HEK293 (cell line): ENCODE measurements around the gene PLEKHM1.
"Not testable (repeated sequence)": the region's sequence is repeated elsewhere in the genome, so short reads cannot be mapped to it uniquely, and the experiment has no call there.

Experiments used
- CTCF ChIA-PET: fragments of 350-600 bp; formaldehyde crosslinking; extraction: SDS; loops from one replicate; lab custom pipeline; 2021; ENCODE audit warnings: antibody characterized with exemption; lab: Yijun Ruan, JAX
- POLR2A ChIA-PET: fragments of 300-600 bp; formaldehyde crosslinking; extraction: SDS; loops from one replicate; lab custom pipeline; 2020; ENCODE audit warnings: antibody characterized with exemption, inconsistent platforms; lab: Yijun Ruan, JAX
- H3K27ac ChIP-seq: fragments of 200-500 bp; sonication (Bioruptor generic); 2 replicates; pipeline ENCODE4 v1.5.1; 2014; ENCODE audit warnings: low read depth, low read length, control low read depth, inconsistent platforms; ENCODE audit errors: extremely low read depth
- H3K36me3 ChIP-seq, 2 experiments: fragments of 200-500 bp in 1 of 2; sonication (Bioruptor generic) in 1 of 2; 1 replicate in 1 of 2; 2 replicates in 1 of 2; pipeline ENCODE4 v1.5.1; 2014 to 2017; ENCODE audit warnings: inconsistent platforms in 2 of 2, low read length in 2 of 2; ENCODE audit not compliant: control insufficient read depth in 2 of 2, insufficient read depth in 1 of 2
- H3K4me1 ChIP-seq: fragments of 200-500 bp; sonication (Bioruptor generic); 2 replicates; pipeline ENCODE4 v1.5.1; 2014; ENCODE audit warnings: mild to moderate bottlenecking, low read length, inconsistent platforms; ENCODE audit not compliant: control insufficient read depth, insufficient read depth
- H3K4me3 ChIP-seq: 2 replicates; pipeline ENCODE4 v1.5.1; 2011; ENCODE audit warnings: low read depth, mild to moderate bottlenecking, control low read depth, low read length, moderate library complexity
- H3K9me3 ChIP-seq: fragments of 200-500 bp; sonication (Bioruptor generic); 2 replicates; pipeline ENCODE4 v1.5.1; 2014; ENCODE audit warnings: low read depth, low read length, inconsistent platforms; ENCODE audit not compliant: control insufficient read depth, insufficient read depth
- GLIS1 ChIP-seq: fragments of 450-650 bp; formaldehyde crosslinking; IDR thresholded peaks from 2 replicates; pipeline ENCODE4 v1.5.1; 2016; ENCODE audit warnings: missing biosample characterization, missing genetic modification characterization
- PATZ1 ChIP-seq: fragments of 450-650 bp; formaldehyde crosslinking; IDR thresholded peaks from 2 replicates; pipeline ENCODE4 v1.5.1; 2016; ENCODE audit warnings: missing biosample characterization, missing genetic modification characterization
- SP2 ChIP-seq: fragments of 450-650 bp; formaldehyde crosslinking; IDR thresholded peaks from 2 replicates; pipeline ENCODE4 v1.5.1; 2016; ENCODE audit warnings: missing biosample characterization, missing genetic modification characterization
- ZBTB48 ChIP-seq: fragments of 450-650 bp; formaldehyde crosslinking; IDR thresholded peaks from 2 replicates; pipeline ENCODE4 v1.5.1; 2016; ENCODE audit warnings: missing biosample characterization, missing genetic modification characterization
- ZEB2 ChIP-seq: fragments of 450-650 bp; formaldehyde crosslinking; IDR thresholded peaks from 2 replicates; pipeline ENCODE4 v1.5.1; 2016; ENCODE audit warnings: missing biosample characterization, missing genetic modification characterization
- ZFP69B ChIP-seq: fragments of 450-650 bp; formaldehyde crosslinking; IDR thresholded peaks from 2 replicates; pipeline ENCODE4 v1.5.1; 2016; ENCODE audit warnings: missing biosample characterization, missing genetic modification characterization
- ZNF335 ChIP-seq: fragments of 450-650 bp; formaldehyde crosslinking; conservative IDR thresholded peaks from 2 replicates; pipeline ENCODE4 v1.5.1; 2016; ENCODE audit warnings: missing biosample characterization, missing genetic modification characterization
- ZNF629 ChIP-seq: fragments of 450-650 bp; formaldehyde crosslinking; IDR thresholded peaks from 2 replicates; pipeline ENCODE4 v1.5.1; 2017; ENCODE audit warnings: missing biosample characterization, missing genetic modification characterization
- TF ChIP-seq, protein P1 (sequence below): fragments of 450-650 bp; formaldehyde crosslinking; IDR thresholded peaks from 2 replicates; pipeline ENCODE4 v1.5.1; 2016; ENCODE audit warnings: missing biosample characterization, missing genetic modification characterization
- TF ChIP-seq, protein P2 (sequence below): fragments of 450-650 bp; formaldehyde crosslinking; IDR thresholded peaks from 2 replicates; pipeline ENCODE4 v1.5.1; 2016; ENCODE audit warnings: missing biosample characterization, missing genetic modification characterization

PLEKHM1 gene

DNA sequence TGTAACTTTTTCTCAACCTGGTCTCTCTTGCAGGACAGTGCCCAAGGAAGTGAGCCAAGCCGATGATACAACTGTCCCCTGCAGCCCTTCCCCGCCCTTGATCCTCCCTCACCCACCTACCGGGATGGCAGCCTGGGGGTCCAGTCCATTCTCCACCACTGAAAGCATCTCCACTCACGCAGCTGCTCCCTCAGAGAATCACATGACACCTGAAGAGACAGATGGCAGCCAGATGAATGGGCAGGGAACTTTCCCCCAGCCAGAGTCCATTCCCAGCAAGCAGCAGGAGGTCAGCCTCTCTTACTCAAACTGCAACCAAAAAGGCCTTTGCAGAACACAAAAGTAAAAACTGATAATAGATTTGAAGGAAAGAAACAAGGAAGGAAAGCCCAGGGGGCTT, 8.2 kb downstream of the PLEKHM1 start:
- POLR2A ChIA-PET, H3K4me3 ChIP-seq: not testable (repeated sequence)

GRCh38 chr17:45475436-45475835, 15.1 kb downstream of the PLEKHM1 start:
- H3K4me3 ChIP-seq, CTCF ChIA-PET, POLR2A ChIA-PET, H3K27ac ChIP-seq, H3K4me1 ChIP-seq, H3K9me3 ChIP-seq: not testable (repeated sequence)
- H3K36me3 ChIP-seq = peaks cover 0 to 33% of the 10 kb centered on the region in 2 experiments; a peak in 1 of 3 replicates

More for the DNA sequence above, 8.2 kb downstream of the PLEKHM1 start:
- H3K9me3 ChIP-seq, H3K36me3 ChIP-seq, H3K4me1 ChIP-seq, CTCF ChIA-PET, H3K27ac ChIP-seq: not testable (repeated sequence)

DNA sequence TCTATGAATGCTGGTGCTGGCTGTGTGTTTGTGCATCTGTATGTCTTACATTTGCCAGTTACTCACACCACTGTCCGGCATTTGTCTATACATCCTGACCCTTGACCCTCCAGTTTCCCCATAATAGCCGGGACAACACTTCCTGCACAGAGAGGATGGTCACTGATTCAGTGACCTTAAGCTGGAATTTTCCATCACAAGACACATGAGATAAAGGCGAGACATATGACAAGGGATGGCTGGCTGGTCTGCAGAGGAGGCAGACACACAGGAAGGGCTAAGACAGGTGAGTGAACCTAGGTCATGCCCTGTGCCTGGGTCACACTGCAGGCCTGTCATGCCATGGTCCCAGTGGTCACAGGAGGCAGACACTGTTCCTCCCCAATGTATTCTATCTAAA, 18.3 kb downstream of the PLEKHM1 start:
- H3K4me1 ChIP-seq, POLR2A ChIA-PET, H3K9me3 ChIP-seq, CTCF ChIA-PET, H3K27ac ChIP-seq, H3K4me3 ChIP-seq: not testable (repeated sequence)
- peaks cover 0 to 37% of the 10 kb centered on the region in 2 experiments; a peak in 1 of 3 replicates for H3K36me3 ChIP-seq

- H3K27ac ChIP-seq, H3K4me3 ChIP-seq, H3K9me3 ChIP-seq, POLR2A ChIA-PET, H3K4me1 ChIP-seq, CTCF ChIA-PET: not testable (repeated sequence)
- peaks cover 0 to 19% of the 10 kb centered on the region in 2 experiments; a peak in 1 of 3 replicates for H3K36me3 ChIP-seq
Observed at GRCh38 chr17:45469204-45469563, 21.3 kb downstream of the PLEKHM1 start.

DNA sequence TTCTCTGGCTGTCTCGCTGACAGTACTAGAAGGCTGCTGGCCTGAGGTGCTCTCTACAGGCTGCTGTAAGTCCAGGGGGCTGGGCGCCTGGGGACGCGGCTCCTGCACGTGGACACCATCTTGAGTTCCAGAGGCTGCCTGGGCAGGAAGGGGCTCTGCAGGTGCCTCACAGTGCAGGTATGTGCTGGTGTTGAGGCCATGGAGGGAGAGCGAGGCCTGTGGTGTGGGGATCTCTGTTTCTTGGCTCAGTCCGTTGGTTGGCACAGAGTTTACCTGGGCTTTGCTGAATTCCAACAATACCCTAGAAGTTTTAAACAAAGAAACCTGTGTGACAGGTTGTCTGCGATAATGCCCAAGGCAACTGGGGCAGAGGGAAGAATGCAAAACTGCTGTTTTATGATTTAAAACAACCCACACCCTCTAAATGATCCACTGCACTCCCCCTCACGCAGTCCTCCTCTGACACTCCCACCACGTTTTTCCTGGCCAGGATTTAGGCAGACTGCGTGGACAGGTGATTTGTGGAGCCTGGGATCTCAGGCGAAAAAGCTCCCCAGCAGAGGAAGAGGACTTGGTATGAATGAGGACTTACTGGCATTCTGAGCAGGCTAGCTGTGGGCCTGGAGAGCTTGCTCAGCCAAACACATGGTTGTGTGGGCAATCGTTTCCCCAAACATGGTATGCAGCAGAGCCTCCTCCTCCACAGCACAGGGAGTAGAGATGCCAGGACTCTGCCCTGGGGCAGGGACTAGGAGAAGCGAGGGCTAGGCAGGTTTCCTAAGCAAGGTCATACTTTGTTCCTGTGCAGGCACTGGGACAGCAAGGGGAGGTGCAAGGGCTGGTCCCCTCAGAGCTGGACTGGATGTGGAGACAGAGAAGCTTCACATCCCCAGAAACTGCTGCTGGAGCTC, 22.0 kb downstream of the PLEKHM1 start:
- H3K9me3 ChIP-seq, H3K27ac ChIP-seq, CTCF ChIA-PET, H3K4me3 ChIP-seq, H3K4me1 ChIP-seq, POLR2A ChIA-PET: not testable (repeated sequence)
- peaks cover 0 to 19% of the 10 kb centered on the region in 2 experiments; a peak in 1 of 3 replicates for H3K36me3 ChIP-seq

DNA sequence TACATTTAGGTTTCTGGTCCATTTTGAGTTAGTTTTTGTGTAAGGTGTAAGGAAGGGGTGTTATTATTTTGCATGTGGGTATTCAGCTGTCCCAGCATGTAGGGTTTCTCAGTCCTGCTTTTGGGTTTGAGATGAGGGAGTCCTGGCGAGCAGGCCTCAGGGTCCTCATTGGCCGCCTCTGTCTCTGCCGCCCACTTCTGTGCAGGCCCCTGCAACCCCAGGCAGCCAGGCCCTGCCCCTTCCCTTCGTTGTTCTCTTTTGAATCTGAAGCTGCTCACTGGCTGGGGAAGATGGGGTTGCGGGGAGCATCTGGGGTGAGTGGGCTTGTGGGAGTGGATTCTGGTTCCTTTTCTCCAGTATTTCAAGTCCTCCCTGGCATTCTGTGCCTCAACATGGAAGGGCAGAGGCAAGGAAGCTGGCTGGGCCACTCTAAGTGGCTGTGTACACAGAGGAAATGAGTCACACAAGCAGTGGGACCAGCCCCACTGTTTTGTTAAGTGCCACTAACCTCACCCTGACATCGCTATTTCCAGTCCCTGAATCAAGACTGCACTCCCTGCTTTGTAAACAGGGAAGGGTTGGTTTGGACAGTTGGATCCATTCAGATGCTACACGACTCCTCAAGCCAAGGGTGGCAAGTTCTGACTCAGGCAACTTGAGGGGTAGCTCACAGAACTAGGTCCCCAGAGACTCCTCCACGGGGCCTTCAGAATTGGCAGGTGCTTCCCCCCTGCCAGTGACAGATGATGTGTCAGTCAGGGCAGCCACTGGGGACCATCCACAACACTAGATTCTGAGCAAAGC, 28.8 kb downstream of the PLEKHM1 start:
- H3K4me3 ChIP-seq, CTCF ChIA-PET, POLR2A ChIA-PET, H3K27ac ChIP-seq, H3K36me3 ChIP-seq, H3K4me1 ChIP-seq, H3K9me3 ChIP-seq: not testable (repeated sequence)
- TF ChIP-seq SP2 (peak; percentile 26; the same call in 1 of the 2 replicates), ZEB2 (tag by site-specific recombination) (0 out of 2 replicates have a peak, but pooled peaks have one; percentile 23), ZNF629 (tag by site-specific recombination) (peak; percentile 53; the same call in 1 of the 2 replicates), GLIS1 (peak; percentile 85), ZNF335 (peak; percentile 81), ZFP69B (tag by site-specific recombination) (peak; percentile 92; the same call in 1 of the 2 replicates), PATZ1 (tag by site-specific recombination) (peak; percentile 53; the same call in 1 of the 2 replicates), ZBTB48 (tag by site-specific recombination) (peak; percentile 48; the same call in 1 of the 2 replicates)
- TF ChIP-seq, protein P1, sequence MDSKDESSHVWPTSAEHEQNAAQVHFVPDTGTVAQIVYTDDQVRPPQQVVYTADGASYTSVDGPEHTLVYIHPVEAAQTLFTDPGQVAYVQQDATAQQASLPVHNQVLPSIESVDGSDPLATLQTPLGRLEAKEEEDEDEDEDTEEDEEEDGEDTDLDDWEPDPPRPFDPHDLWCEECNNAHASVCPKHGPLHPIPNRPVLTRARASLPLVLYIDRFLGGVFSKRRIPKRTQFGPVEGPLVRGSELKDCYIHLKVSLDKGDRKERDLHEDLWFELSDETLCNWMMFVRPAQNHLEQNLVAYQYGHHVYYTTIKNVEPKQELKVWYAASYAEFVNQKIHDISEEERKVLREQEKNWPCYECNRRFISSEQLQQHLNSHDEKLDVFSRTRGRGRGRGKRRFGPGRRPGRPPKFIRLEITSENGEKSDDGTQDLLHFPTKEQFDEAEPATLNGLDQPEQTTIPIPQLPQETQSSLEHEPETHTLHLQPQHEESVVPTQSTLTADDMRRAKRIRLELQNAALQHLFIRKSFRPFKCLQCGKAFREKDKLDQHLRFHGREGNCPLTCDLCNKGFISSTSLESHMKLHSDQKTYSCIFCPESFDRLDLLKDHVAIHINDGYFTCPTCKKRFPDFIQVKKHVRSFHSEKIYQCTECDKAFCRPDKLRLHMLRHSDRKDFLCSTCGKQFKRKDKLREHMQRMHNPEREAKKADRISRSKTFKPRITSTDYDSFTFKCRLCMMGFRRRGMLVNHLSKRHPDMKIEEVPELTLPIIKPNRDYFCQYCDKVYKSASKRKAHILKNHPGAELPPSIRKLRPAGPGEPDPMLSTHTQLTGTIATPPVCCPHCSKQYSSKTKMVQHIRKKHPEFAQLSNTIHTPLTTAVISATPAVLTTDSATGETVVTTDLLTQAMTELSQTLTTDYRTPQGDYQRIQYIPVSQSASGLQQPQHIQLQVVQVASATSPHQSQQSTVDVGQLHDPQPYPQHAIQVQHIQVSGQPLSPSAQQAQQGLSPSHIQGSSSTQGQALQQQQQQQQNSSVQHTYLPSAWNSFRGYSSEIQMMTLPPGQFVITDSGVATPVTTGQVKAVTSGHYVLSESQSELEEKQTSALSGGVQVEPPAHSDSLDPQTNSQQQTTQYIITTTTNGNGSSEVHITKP = peak; percentile 74
- TF ChIP-seq, protein P2, sequence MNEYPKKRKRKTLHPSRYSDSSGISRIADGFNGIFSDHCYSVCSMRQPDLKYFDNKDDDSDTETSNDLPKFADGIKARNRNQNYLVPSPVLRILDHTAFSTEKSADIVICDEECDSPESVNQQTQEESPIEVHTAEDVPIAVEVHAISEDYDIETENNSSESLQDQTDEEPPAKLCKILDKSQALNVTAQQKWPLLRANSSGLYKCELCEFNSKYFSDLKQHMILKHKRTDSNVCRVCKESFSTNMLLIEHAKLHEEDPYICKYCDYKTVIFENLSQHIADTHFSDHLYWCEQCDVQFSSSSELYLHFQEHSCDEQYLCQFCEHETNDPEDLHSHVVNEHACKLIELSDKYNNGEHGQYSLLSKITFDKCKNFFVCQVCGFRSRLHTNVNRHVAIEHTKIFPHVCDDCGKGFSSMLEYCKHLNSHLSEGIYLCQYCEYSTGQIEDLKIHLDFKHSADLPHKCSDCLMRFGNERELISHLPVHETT (tag by site-specific recombination) = peak; percentile 39; the same call in 1 of the 2 replicates
